ENCODE measurements around the gene MARCHF3.

DNA sequence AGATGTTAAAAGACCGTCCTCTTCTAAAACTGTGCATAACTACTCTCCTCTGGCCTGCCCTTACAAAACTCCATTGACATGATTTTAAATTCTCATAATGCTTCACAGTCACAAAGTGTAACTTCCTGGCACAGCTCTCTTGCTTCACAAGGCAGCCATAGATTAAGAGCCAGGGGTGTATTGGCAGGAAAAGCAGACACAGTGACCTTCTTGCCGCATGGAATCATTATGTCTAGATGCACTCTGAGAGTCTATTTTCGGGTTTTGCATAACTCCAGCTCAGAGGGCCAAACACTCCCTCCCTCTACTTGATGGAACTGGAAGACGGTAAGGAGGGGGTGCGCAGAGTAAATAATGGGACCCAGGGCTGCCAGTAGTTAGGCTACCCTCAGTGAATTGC lies 110.1 kb downstream of the MARCHF3 start:
- TF ChIP-seq, protein P1, sequence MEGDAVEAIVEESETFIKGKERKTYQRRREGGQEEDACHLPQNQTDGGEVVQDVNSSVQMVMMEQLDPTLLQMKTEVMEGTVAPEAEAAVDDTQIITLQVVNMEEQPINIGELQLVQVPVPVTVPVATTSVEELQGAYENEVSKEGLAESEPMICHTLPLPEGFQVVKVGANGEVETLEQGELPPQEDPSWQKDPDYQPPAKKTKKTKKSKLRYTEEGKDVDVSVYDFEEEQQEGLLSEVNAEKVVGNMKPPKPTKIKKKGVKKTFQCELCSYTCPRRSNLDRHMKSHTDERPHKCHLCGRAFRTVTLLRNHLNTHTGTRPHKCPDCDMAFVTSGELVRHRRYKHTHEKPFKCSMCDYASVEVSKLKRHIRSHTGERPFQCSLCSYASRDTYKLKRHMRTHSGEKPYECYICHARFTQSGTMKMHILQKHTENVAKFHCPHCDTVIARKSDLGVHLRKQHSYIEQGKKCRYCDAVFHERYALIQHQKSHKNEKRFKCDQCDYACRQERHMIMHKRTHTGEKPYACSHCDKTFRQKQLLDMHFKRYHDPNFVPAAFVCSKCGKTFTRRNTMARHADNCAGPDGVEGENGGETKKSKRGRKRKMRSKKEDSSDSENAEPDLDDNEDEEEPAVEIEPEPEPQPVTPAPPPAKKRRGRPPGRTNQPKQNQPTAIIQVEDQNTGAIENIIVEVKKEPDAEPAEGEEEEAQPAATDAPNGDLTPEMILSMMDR (conservative IDR thresholded peaks at IDR 0.05; ENCODE audit: low read length): no peak
- TF ChIP-seq EZH2phosphoT487 (IDR thresholded peaks at IDR 0.05; ENCODE audit: borderline replicate concordance): no peak

Data from Loucy (cell line).